ENCODE results near the gene LRRIQ4. TPM values are rescaled to one million over a fixed set of nuclear protein-coding genes. Genes with fewer than 3 reads are reported as not detected.

Gene LRRIQ4
- total RNA-seq, 1 donor = under 0.01 TPM

GRCh38 chr3:169879845-169880575 is 67.3 kb downstream of the LRRIQ4 start:
- Histone ChIP-seq H3K27me3 (ENCODE audit: insufficient read depth, low read length) (no peaks in the 10 kb centered on the region), H3K4me2 (ENCODE audit: insufficient read depth, low read length) (no peak overlapping the region), H3K36me3 (ENCODE audit: insufficient read depth, low read length) (no peaks in the 10 kb centered on the region), H3K27ac (ENCODE audit: low read depth, low read length) (no peak overlapping the region), H3K4me3 (ENCODE audit: insufficient read depth, low read length) (no peak overlapping the region), H3K4me1 (ENCODE audit: insufficient read depth, low read length) (no peaks in the 10 kb centered on the region), H3K9me3 (ENCODE audit: low read depth, low read length) (no peaks in the 10 kb centered on the region), H2AFZ (ENCODE audit: low read length) (no peak overlapping the region), H3K79me2 (ENCODE audit: insufficient read depth, low read length) (no peaks in the 10 kb centered on the region), H4K20me1 (ENCODE audit: insufficient read depth, low read length) (no peaks in the 10 kb centered on the region)
- no peak for TF ChIP-seq CTCF (IDR thresholded peaks at IDR 0.05; ENCODE audit: extremely low read depth, low read depth, low read length)
- no peak for DNase-seq (ENCODE audit: insufficient read length, low spot score, missing footprints)

DNA sequence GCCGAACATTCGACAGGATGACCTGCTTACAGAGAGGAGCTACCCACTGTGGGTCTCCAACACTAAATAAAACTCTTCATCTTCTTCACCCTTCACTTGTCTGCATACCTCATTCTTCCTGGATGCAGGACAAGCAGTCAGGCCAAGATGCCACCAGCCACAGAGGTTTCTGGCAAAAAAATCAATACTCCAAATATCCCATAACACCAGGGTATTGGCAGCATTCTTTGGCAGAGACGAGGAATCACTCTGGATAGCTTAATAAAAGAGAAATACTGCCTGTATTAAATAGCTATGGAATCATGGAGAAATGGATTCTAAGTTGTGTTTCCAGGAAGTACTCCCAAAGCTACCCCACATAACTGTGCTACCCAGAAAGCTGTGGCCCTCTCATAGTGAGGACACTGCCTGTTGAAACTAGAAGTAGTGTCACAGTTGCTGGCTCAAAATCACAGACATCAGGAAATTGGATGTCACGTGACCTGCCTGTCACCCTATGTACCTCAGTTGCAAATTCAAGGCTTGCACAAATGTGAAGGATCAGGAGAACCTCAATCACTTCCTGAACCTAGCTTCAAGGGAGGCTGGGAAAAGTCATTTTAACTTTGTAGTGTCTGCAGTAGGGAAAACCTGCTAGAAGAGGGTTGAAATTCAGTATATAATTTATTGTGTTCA is 68.0 kb downstream of the LRRIQ4 start:
- H4K20me1 ChIP-seq (ENCODE audit: insufficient read depth, low read length) = no peaks in the 10 kb centered on the region
- H3K27ac ChIP-seq (ENCODE audit: low read depth, low read length) = no peak overlapping the region
- DNase-seq (ENCODE audit: insufficient read length, low spot score, missing footprints) = no peak
- no peaks in the 10 kb centered on the region for H3K36me3 ChIP-seq (ENCODE audit: insufficient read depth, low read length)
- no peaks in the 10 kb centered on the region for H3K79me2 ChIP-seq (ENCODE audit: insufficient read depth, low read length)
- no peaks in the 10 kb centered on the region for H3K27me3 ChIP-seq (ENCODE audit: insufficient read depth, low read length)
- H2AFZ ChIP-seq (ENCODE audit: low read length) = no peak overlapping the region
- H3K4me3 ChIP-seq (ENCODE audit: insufficient read depth, low read length) = no peak overlapping the region
- no peak for TF ChIP-seq CTCF (IDR thresholded peaks at IDR 0.05; ENCODE audit: extremely low read depth, low read depth, low read length)
- H3K9me3 ChIP-seq (ENCODE audit: low read depth, low read length) = no peaks in the 10 kb centered on the region
- H3K4me1 ChIP-seq (ENCODE audit: insufficient read depth, low read length) = no peaks in the 10 kb centered on the region
- no peak overlapping the region for H3K4me2 ChIP-seq (ENCODE audit: insufficient read depth, low read length)

DNA sequence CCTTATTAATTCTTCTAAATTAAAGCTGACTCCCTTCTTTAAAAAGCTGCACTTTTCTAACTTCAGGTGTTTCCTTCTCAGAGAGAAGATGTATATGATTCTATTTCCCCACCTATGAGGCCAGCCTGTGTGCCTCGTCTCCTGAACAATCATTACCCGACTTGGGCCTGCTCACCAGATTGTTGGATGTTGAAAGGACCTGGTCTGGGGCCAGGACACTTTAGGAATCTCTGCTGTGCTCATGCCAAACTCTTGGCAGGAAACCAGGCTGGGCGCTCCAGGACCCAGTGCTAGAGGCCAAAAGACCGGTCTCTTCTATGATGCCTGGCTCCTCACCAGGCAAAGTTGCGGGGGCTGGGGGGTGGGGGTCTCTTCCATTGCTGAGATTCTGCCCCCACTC is 74.0 kb downstream of the LRRIQ4 start:
- Histone ChIP-seq H3K4me1 (ENCODE audit: insufficient read depth, low read length) (peaks cover 4% of the 10 kb centered on the region), H2AFZ (ENCODE audit: low read length) (no peak overlapping the region), H3K36me3 (ENCODE audit: insufficient read depth, low read length) (no peaks in the 10 kb centered on the region), H3K27ac (ENCODE audit: low read depth, low read length) (no peak overlapping the region), H3K4me3 (ENCODE audit: insufficient read depth, low read length) (no peak overlapping the region), H3K9me3 (ENCODE audit: low read depth, low read length) (no peaks in the 10 kb centered on the region), H4K20me1 (ENCODE audit: insufficient read depth, low read length) (no peaks in the 10 kb centered on the region), H3K4me2 (ENCODE audit: insufficient read depth, low read length) (no peak overlapping the region), H3K79me2 (ENCODE audit: insufficient read depth, low read length) (no peaks in the 10 kb centered on the region), H3K27me3 (ENCODE audit: insufficient read depth, low read length) (no peaks in the 10 kb centered on the region)
- no peak for TF ChIP-seq CTCF (IDR thresholded peaks at IDR 0.05; ENCODE audit: extremely low read depth, low read depth, low read length)
- DNase-seq (ENCODE audit: insufficient read length, low spot score, missing footprints) = no peak

Other genes starting within 250 kb of the LRRIQ4 start
- gene MECOM, start 149.2 kb upstream of the LRRIQ4 start, total RNA-seq = 2.2 and 5.6 TPM in 2 replicates
- 144 and 200 TPM in 2 replicates for gene TERC, start 47.8 kb upstream of the LRRIQ4 start, total RNA-seq
- gene ACTRT3, start 43.3 kb upstream of the LRRIQ4 start, total RNA-seq = 4.3 and 4.7 TPM in 2 replicates
- gene MYNN, start 39.5 kb upstream of the LRRIQ4 start, total RNA-seq = 22.1 and 26.8 TPM in 2 replicates
- 2.2 and 2.4 TPM in 2 replicates for gene LRRC34, start within 50 bp of the LRRIQ4 start, total RNA-seq
- gene LRRC31, start 57.1 kb downstream of the LRRIQ4 start, total RNA-seq = not detected in 2 replicates
- not detected in 2 replicates for gene SAMD7, start 98.7 kb downstream of the LRRIQ4 start, total RNA-seq
- gene SEC62, start 153.9 kb downstream of the LRRIQ4 start, total RNA-seq = 31.5 and 34.2 TPM in 2 replicates
- gene GPR160, start 225.1 kb downstream of the LRRIQ4 start, total RNA-seq = 0.29 TPM in 1 of 2 replicates, not detected in the other